Calu3 (cell line): ENCODE data around the gene SCNM1. TPM values are rescaled to one million over a fixed set of nuclear protein-coding genes. Genes with fewer than 3 reads are reported as not detected.

ENCODE experiments used
- Bru-seq: library from RNA; stranded (reverse); fragments of 400-500 nt; gene quantifications from one replicate; lab custom pipeline; 2021; lab: Mats Ljungman, UMichigan
- BruChase-seq, 2 experiments: library from RNA; stranded (reverse); fragments of 400-500 nt; gene quantifications; one replicate each; lab custom pipeline; 2021; lab: Mats Ljungman, UMichigan
- BruUV-seq: library from RNA; stranded (reverse); fragments of 400-500 nt; replicated peaks from 2 replicates; lab custom pipeline; 2021; lab: Mats Ljungman, UMichigan
- CTCF ChIA-PET: fragments of 300-600 bp; sonication (Branson Sonifier 250); formaldehyde crosslinking; loops from one replicate; lab custom pipeline; 2022; ENCODE audit warnings: antibody characterized with exemption; lab: Charles Lee
- DNase-seq: peaks from one replicate; pipeline ENCODE4 v3.0.0; 2022
- H3K27ac Mint-ChIP-seq: one replicate; pipeline ENCODE4 v1.8.0; 2022; ENCODE audit warnings: mixed read lengths; ENCODE audit not compliant: unreplicated experiment
- H3K27me3 Mint-ChIP-seq: one replicate; pipeline ENCODE4 v1.8.0; 2022; ENCODE audit warnings: mixed read lengths; ENCODE audit not compliant: unreplicated experiment
- H3K36me3 Mint-ChIP-seq: one replicate; pipeline ENCODE4 v1.8.0; 2022; ENCODE audit warnings: mild to moderate bottlenecking, moderate library complexity, mixed read lengths; ENCODE audit not compliant: insufficient read depth, unreplicated experiment
- H3K4me1 Mint-ChIP-seq: one replicate; pipeline ENCODE4 v1.8.0; 2022; ENCODE audit warnings: mild to moderate bottlenecking, low read depth, mixed read lengths; ENCODE audit not compliant: unreplicated experiment
- H3K4me3 Mint-ChIP-seq: one replicate; pipeline ENCODE4 v1.8.0; 2022; ENCODE audit warnings: mild to moderate bottlenecking, low read depth, moderate library complexity, mixed read lengths; ENCODE audit not compliant: unreplicated experiment
- H3K9me3 Mint-ChIP-seq: one replicate; pipeline ENCODE4 v1.8.0; 2022; ENCODE audit warnings: low read depth, mixed read lengths; ENCODE audit not compliant: unreplicated experiment
- intact Hi-C: fragments of 100-400 bp; cut with micrococcal nuclease; formaldehyde crosslinking; loops from one replicate; pipeline ENCODE4 v1.10.0; 2022; ENCODE audit not compliant: unreplicated experiment
- long read RNA-seq: library from polyadenylated mRNA; stranded (forward); transcript quantifications from one replicate; pipeline ENCODE4 v2.0.0, GENCODE V29; 2022
- total RNA-seq: library from RNA; stranded (reverse); gene quantifications from 2 replicates; pipeline ENCODE4 v1.2.3, GENCODE V29; 2022
- TF ChIP-seq, protein P1 (sequence below): fragments of 200-600 bp; IDR thresholded peaks from one replicate; pipeline ENCODE4 v1.8.0; 2022; ENCODE audit warnings: antibody characterized with exemption; ENCODE audit not compliant: unreplicated experiment

The SCNM1 gene, protein sequence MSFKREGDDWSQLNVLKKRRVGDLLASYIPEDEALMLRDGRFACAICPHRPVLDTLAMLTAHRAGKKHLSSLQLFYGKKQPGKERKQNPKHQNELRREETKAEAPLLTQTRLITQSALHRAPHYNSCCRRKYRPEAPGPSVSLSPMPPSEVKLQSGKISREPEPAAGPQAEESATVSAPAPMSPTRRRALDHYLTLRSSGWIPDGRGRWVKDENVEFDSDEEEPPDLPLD
- 47.3 and 49.8 TPM in 2 replicates for total RNA-seq
- percentile 74 among the genes with signal in this experiment for Bru-seq, nascent RNA
- percentile 81 among the genes with signal in this experiment for BruChase-seq, experiment 1, labeled RNA remaining after a 6-hour chase
- percentile 90 among the genes with signal in this experiment for BruChase-seq, experiment 2, labeled RNA remaining after a 2-hour chase
- long read RNA-seq, transcript SCNM1-201 (7 exons, 869 nt): minor isoform, 6 of 129 reads
- long read RNA-seq, transcript SCNM1-202 (7 exons, 2,016 nt): major isoform, 65 of 129 reads
- long read RNA-seq, partial matches to known transcripts: 2 of 129 reads
- long read RNA-seq, other reads (novel, unspliced or antisense): 52 of 129 reads

DNA sequence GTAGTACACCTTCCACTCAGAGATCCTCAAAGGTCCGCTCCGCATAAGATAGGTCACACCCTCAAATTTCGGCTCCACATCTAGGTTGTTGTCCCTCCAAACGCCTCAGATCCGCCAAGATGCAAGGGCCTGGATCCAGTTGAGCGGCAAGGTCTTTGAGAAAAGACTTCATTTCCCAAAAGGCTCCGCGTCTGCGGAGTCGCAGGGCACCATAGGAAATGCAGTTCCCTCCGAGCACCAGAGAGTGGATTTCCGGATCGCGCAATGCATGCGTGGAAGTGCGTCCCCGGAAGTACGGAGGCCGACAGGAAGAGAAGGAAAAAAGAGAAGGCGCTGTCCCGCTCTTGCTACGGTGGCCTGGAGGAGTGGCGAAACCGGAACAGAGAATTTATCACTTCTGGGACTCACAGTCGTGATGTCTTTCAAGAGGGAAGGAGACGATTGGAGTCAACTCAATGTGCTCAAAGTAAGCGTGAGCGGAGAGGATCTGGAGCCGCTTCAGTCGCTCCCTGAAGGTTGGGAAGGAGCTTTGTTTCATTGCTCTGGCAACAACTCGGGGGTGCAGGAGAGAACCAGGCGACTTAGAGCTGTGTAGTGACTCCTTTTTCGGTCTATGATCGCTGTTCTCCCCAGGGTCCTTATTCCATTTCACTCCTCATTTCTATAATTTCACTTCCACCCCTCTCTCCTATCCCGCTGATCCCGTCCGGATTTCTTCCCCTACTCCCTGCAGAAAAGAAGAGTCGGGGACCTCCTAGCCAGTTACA is at the start of gene SCNM1, which contains the start of gene LYSMD1:
TSS of gene SCNM1 (plus strand) at position 407 of the 767 bp plus-strand sequence. CDS start at position 416, 9 bp downstream.
TSS of gene LYSMD1 (minus strand) at position 165 of the 767 bp plus-strand sequence. CDS start 644 bp downstream, outside the sequence.
- Mint-ChIP-seq H3K27ac (peak within 1 kb of the TSS; percentile 96), H3K4me1 (peaks cover 16% of the 10 kb centered on the region), H3K9me3 (no peaks in the 10 kb centered on the region), H3K27me3 (no peaks in the 10 kb centered on the region), H3K36me3 (peaks cover 37% of the 10 kb centered on the region), H3K4me3 (peak within 1 kb of the TSS; percentile 95)
- BruUV-seq: TSS peak; percentile 77
- TF ChIP-seq, protein P1, sequence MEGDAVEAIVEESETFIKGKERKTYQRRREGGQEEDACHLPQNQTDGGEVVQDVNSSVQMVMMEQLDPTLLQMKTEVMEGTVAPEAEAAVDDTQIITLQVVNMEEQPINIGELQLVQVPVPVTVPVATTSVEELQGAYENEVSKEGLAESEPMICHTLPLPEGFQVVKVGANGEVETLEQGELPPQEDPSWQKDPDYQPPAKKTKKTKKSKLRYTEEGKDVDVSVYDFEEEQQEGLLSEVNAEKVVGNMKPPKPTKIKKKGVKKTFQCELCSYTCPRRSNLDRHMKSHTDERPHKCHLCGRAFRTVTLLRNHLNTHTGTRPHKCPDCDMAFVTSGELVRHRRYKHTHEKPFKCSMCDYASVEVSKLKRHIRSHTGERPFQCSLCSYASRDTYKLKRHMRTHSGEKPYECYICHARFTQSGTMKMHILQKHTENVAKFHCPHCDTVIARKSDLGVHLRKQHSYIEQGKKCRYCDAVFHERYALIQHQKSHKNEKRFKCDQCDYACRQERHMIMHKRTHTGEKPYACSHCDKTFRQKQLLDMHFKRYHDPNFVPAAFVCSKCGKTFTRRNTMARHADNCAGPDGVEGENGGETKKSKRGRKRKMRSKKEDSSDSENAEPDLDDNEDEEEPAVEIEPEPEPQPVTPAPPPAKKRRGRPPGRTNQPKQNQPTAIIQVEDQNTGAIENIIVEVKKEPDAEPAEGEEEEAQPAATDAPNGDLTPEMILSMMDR: no peak
- CTCF ChIA-PET: interaction anchor here (0.5 kb wide), 1 partner anchor 66 kb away, joined by 3 read pairs; no protein-coding TSS in a partner anchor
- intact Hi-C loops: no loop called here
- DNase-seq: peak; percentile 97

DNA sequence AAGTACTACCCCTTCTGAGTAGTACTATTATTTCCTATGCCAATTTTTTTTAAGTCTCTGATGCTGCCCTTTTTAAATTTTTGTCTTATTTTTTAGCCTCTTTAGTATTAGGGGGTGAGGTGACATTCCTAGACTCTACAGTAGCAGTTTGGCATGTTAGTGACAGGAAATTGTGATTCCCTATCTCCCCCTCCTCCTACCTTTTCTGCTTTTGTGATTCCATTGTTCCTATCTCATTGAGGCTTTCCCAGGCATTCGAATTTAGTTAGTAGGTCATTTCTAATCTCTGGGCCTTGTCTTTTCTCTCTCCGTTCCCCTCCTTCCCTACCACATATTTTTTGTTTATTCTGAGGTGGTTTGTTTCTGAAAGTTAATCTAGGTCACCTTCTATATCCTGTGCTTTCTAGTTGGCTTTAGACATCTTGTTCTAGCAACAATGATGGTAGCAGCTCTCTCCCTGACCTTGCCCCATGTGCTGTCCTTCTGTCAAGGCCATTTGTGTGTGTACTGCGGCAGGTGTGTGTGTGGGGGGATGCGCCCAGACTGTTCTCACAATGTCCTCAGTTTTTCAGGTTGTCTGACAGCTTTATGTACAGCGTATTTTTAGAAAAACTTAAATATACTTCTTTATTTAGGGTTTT is 41.1 kb upstream of the SCNM1 start:
- no peaks in the 10 kb centered on the region for H3K9me3 Mint-ChIP-seq
- no peak for DNase-seq
- no TSS peak for BruUV-seq
- intact Hi-C loops: no loop called here
- no peak overlapping the region for H3K27ac Mint-ChIP-seq
- H3K4me3 Mint-ChIP-seq: no peak overlapping the region
- TF ChIP-seq, protein P1: no peak
- H3K4me1 Mint-ChIP-seq: no peaks in the 10 kb centered on the region
- H3K27me3 Mint-ChIP-seq: no peaks in the 10 kb centered on the region
- CTCF ChIA-PET: no interaction called here
- no peaks in the 10 kb centered on the region for H3K36me3 Mint-ChIP-seq

DNA sequence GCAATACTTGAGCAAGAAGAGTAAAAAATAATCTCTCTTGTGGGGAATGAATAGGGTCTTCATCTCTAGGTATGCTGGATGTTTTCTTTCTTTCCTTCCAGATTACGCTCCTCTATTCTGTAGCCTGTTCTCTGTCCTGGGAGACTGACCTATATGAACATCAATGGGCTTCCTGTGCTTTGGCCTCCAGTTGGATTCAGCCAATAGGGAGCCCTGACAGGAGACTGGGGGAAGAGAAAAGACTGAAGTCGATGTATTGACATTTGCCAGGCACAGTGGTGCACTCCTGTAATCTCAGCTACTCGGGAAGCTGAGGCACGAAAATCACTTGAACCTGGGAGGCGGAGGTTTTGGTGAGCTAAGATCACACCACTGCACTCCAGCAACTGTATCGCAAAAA is 37.1 kb upstream of the SCNM1 start:
- no TSS peak for BruUV-seq
- intact Hi-C loops: no loop called here
- CTCF ChIA-PET: interaction anchor here (1.1 kb wide), 1 partner anchor 104 kb away, joined by 7 read pairs; no protein-coding TSS in a partner anchor
- Mint-ChIP-seq H3K27ac (no peak overlapping the region), H3K27me3 (peaks cover 33% of the 10 kb centered on the region), H3K4me1 (peaks cover 16% of the 10 kb centered on the region), H3K9me3 (no peaks in the 10 kb centered on the region), H3K36me3 (peaks cover 14% of the 10 kb centered on the region), H3K4me3 (no peak overlapping the region)
- TF ChIP-seq, protein P1: no peak
- no peak for DNase-seq
